ENCODE results near the gene CAPN14.

CAPN14 gene

DNA sequence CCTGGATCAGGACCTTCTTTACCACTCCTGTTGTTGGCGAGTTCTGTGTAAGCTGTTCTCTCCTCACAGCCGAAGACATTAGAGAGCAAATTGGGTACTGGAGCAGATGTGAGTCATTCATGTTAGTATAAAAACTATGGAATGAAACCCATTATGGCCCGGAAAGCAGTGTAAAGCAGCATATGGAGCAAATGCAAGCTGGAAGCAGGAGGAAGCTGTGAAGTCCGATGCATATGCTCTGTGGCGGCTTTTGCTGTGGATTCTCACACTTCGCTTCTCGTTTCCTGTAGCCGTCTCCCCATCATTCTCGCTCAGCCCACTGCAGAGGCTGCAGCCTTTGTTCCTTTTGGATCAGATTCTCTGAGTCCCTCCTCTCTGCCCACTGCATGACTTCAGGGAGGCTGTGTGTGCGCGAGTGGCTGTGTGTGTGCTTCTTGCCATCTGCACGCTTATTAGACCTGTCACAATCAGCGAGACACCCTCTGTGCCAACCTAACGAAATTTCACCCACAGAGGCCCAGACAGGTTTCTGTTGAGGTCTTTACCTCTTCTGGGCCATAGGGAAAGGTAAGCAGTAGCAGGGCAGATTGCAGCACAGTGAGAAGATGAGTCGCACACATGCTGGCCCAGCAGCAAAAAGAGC lies 75.8 kb downstream of the CAPN14 start:
- no peak for DNase-seq (ENCODE audit: low read depth in 3 of 3, low spot score in 1 of 3)

DNA sequence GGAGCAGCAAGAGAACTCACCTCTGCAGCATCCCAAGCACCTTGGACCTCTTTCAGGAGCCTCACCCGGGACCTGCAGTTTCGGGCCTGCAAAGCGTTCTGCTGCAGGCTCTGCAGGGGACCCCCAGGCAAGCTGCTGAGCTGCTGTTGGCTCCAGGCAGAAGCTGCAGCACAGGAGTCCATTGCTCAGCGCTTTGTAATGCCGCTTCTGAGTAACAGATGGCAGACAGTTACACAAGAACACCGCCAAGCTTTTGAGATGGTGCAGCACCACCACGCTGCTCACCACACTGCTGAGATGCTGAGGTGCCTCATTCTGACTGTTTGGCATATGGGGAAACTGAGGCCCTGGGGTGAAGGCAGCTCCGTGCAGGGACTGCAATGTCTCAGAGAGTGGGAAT lies 77.2 kb downstream of the CAPN14 start:
- no peak for DNase-seq (ENCODE audit: low read depth in 3 of 3, low spot score in 1 of 3)

DNA sequence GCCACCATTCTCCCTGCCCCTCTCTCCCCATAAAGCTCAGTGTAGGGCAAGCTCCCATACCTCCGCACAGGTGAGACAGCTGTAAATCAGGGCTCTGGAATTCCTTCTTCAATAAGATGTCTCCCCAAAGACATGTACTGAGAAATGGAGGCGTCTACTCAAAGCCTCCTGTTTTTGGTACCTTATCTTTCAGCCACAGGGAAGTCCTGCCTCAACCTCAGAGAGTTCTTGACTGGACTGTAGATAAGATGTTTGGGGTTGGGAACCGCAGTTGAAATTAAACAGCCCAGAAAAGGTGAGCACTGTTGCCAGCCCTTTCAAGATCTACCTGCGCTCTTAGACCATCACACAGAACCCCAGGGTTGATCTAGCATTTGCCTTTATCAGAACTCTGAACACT lies 77.6 kb downstream of the CAPN14 start:
- no peak for DNase-seq (ENCODE audit: low read depth in 3 of 3, low spot score in 1 of 3)

DNA sequence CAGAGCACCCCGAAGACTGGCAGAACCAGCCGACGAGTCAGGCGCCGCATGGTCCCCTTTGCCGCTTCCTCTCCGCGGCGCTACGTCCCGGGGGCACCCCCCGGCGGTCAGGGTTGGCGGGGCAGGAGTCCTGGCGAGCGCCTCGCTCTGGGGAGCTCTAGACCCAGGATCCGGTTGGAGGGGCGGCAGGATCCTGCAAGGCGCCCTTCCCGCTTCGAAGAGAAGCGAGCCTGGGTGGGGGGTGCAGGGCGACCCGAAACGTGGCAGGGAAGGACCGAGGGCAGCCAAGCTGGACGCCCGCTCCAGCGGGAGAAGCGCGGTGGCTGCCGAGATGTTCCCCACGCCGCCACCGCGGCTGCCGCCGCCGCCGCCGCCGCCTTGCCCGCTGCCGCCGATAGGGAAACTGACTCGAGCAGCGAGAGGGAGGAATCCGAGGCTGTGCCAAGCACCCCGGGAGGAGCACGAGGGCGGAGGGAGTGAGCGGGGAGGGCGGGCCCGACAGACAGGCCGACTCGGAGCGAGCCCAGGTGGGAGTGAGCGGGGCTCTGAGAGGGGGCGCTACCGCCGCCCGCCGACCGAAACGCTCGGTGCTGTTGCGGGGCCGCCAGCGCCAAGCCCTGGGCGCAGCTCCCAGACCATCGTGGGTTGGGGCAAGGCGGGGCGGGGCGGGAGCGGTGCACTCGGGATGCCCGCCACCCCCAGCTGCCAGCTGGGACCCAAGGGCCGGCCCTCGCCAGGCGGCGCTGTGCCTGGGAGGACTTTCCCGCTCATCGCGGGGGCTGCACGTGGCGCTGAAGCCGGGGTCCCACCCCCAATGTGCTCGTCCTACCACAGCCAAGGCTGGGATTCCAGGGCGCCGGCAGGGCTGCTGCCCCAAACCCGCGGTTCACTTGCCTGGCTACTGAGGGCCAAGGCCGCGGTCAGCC lies 79.0 kb downstream of the CAPN14 start, which contains the start of gene GALNT14:
TSS of gene GALNT14 (minus strand) at position 404 of the 926 bp plus-strand sequence. CDS start at position 50, 354 bp downstream.
- DNase-seq (ENCODE audit: low read depth in 3 of 3, low spot score in 1 of 3), result no peak

DNA sequence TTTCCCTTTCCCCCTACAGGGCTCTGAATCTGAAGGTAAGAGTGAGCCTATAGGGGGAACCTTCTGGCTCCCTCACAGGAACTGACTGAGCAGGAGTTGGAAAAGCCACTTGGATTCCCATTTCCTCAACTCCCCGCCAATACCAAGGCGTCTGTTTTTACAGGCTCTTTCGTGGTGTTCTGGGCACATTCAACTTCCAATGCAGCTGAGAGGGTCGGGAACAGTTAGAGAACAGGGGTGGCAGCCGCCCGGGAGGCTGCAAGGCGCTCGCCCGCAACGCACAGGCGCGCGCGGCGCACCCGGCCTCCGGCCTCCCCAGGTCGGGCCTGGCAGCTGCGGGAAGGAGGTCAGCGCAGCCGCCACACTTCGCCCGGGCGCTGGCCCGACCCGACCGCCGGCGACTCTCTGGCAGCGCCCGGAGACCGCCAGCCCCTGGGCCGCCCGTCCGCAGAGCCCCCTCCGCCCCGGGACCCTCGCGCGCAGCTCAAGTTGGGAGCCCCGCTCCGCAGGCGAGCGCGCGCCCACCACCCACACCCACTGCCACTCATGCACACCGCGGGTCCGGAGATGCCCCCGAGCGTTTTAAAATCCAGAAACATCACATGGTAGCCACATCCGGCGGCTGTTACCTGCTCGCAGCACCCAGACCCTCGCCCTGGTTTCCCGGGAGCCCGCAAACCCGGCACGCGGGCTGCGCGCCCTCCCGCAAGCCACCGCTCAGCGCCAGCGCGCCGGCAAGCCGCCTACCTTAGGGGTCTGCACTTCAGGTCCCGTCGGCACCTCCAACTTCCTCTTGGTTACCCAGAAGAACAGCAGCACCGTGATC lies 79.9 kb downstream of the CAPN14 start:
- DNase-seq (ENCODE audit: low read depth in 3 of 3, low spot score in 1 of 3), result no peak

DNA sequence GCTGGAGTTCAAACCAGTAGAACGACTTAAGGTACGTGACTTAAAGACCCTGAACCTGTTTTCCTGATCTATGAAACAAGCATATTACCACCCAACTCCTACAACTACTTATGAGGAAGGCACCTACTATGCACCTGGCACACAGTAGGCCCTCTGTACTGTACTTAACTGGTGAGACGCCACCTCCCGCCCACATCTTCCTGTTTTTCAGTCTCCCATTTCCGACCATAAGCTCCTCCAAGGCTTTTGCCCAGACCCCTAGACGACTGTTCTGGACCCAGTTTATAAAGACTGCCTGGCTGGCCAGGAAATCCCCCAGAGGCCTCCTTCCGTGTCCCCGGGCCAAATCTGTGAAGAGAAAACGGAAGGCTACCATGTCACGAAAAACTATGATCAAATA lies 80.6 kb downstream of the CAPN14 start:
- no peak for DNase-seq (ENCODE audit: low read depth in 3 of 3, low spot score in 1 of 3)

DNA sequence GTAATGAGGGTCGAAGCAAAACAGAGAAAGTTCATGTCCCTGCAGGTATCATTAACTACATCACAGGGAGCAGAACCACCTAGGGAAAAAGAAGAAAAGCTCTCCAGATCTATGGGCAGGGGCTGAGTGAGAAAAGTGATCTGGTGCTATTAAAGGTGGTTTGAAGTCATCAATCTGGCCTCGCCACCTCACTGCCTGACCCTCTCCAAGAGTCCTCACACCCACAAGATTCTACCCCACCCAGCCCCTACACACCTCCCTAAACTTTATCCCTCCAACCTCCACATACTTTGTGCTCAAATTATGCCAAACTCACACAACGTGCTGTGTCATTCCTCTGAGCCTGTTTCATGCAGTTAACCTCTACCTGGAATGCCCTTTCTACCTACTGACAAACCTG lies 81.3 kb downstream of the CAPN14 start:
- no peak for DNase-seq (ENCODE audit: low read depth in 3 of 3, low spot score in 1 of 3)

DNA sequence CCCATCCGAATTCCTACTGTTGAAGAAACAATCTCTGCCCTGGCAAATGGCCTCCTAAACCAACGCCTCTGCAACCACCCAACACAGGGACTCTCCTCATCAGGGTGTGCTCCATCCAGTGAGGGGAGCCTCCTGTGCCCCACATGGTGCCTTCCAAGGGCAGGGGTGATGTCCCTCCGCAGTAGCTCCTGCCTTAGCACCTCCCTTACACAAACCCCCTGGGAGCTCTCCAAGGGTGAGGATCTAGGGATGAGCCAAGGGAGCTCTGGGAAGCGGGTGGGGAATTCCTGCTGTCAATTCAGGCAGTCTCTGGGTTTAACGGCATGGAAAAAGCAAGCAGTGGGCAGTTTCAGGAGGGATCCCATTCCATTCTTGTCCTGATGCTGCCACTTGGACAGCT lies 82.8 kb downstream of the CAPN14 start:
- DNase-seq (ENCODE audit: low read depth in 3 of 3, low spot score in 1 of 3), result no peak

DNA sequence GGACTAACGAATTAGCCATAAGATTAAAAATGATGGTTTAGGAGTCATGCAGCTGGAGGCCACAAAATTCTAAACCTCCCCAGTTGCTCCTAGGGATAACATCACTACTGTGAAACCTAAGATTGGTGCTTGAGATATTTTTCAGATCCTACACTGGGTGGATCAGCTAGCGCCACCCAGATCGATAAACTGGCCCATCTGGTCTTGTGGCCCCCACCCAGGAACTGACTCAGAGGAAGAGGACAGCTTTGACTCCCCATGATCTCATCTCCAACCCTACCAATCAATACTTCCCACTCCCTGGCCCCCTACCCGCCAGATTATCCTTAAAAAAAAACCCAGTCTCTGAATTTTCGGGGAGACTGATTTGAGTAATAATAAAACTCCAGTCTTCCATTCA lies 84.5 kb downstream of the CAPN14 start:
- no peak for DNase-seq (ENCODE audit: low read depth in 3 of 3, low spot score in 1 of 3)

DNA sequence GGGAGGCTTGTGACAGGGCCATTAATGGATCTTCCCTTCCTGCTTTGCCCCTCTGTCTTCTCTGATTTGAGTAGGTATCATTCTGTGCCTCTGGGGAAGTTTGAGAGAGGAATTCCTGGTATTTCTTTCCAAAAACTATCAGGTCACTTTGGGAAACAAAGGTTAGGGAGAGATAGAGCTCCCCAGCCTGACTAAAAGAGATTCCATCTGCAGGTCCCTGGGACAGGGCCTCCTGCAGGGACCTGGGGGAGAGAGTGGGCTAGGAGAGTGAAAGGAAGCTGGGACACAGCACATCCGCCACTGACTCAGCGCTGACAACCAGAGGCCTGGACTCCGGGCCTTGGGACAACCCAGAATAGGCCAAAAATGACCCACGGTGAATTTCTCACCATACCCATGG lies 85.4 kb downstream of the CAPN14 start:
- DNase-seq (ENCODE audit: low read depth in 3 of 3, low spot score in 1 of 3), result no peak

DNA sequence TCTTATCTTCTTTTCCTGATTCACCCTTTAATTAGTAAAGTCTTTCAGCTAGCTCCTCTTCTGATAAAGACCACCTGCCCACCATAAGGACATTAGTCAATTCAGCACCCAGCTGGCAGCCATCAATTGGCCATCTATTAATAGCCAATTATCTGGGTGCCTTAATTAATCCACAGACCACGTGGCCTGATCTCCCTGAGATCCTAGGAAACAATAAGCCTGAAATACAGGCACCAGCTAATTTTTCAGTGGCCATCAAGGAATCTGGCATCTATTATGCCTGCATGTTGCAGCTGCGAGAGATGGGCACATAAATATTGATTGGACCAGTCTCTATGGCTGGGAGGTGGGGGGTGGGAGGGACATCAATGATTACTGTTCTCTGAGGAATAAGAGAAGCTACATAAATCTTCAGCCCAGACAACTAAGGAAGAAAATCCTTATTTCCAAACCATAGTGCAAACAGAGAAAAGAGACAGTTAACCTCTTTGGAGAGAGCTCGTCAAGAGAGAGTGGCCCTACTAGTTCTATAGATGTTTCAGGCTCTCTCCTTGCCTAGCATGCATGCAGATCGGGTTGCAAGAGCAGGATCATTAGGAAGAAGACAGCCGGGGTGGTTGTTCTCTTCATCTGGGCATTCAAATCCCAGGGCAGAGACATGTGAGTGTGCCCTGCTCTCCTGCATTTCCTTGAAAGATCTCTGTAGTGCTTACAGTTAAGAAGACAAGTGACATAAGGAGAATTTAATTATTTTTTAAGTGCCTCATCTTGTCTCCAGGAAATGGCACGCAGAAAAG lies 87.7 kb downstream of the CAPN14 start:
- DNase-seq (ENCODE audit: low read depth in 3 of 3, low spot score in 1 of 3), result no peak

DNA sequence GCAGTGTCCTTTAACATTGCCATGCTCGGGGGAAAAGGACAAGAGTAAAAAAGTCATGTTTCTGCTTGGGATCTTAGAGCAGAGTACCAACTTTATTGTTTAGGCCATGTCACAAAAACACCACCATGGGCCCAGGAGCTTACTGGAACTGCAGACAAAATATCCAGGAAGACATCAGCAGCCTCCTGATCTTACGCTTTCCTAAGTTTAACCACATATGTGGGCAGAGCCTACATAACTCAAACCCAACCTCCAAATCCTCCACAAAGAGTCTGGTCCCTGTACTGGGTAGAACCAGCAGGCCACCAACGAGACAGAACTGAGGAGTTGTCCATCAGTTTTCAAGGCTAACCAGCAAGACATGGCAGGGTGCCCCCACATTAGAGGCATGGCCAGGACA lies 89.4 kb downstream of the CAPN14 start:
- DNase-seq (ENCODE audit: low read depth in 3 of 3, low spot score in 1 of 3), result no peak

DNA sequence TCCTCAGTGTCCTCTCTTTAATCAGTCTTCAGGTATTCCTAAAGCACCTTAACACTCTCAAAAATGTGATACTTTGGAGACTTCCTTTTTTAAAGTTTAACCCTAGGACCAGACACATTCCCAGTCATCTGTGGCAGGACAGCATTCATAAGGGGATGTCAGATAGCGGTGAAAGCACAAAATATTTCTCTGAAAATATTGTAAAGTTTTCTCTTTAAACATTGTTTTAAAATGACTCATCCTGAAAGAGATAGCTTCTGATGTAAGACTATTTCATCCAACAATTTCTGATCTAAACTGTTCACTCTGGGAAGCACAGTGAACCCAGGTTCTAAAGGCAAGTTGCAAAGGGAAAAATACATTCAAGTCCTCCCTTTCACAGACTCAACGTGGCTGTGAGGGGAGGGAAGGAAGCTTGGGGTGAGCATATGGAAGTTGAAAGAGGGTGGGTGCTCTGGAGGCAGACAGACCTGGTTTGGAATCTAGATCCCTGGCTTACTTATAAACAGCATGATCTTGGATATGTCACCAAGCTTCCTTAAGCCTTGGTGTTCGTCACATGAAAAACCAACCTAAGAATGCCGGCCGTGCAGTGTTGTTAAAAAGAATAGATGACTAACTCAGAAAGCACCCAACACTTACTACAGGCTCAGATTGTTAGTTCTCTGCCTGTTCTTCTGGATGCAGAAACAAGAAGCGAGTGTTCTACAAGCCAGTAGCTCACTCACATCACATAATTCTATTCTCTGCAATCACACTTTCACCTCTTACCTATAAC lies 91.2 kb downstream of the CAPN14 start:
- no peak for DNase-seq (ENCODE audit: low read depth in 3 of 3, low spot score in 1 of 3)

DNA sequence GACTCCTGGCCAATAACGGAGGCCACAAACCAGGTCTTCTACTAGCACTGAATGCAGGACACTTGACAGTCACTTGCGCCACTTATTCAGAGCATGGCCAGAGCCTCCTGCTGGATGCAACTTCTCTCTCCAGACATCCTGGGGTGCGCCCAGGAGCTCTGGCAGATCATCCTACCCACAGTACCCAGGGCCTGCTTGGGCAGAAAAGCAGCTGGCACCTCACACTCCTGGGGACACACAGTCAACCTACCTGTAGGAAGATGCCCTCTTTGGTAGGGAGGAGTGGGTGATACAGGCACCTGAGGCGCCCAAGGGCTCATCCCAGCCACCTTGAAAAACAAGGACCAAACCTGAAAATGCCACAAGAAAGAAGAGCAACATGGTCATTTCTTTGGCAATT lies 92.4 kb downstream of the CAPN14 start:
- DNase-seq (ENCODE audit: low read depth in 3 of 3, low spot score in 1 of 3), result no peak

Measured in stimulated activated CD4-positive, alpha-beta T cell treated with anti-CD3 and anti-CD28 coated beads, TNF-alpha, amount 100 ng/mL, for 1 hour (primary cell).